T-helper 2 cell treated with Interferon-gamma antibody and Interleukin-4, amounts not matched to agents 5 μg/mL and 100 μg/mL, for 36 hours (primary cell): Measurements from ENCODE around the gene PTBP3.
A peak's percentile ranks its signal among the peaks of the same experiment; 100 is the strongest.

ENCODE experiments used
- DNase-seq: peaks from one replicate; pipeline ENCODE4 v3.0.0; 2021; ENCODE audit warnings: low spot score
- H3K27ac Mint-ChIP-seq: one replicate; pipeline ENCODE4 v1.8.0; 2021; ENCODE audit warnings: mild to moderate bottlenecking, mixed read lengths
- H3K27me3 Mint-ChIP-seq: one replicate; pipeline ENCODE4 v1.8.0; 2021; ENCODE audit warnings: low read depth, mixed read lengths
- H3K36me3 Mint-ChIP-seq: one replicate; pipeline ENCODE4 v1.8.0; 2021; ENCODE audit warnings: low read depth, mixed read lengths
- H3K4me1 Mint-ChIP-seq: one replicate; pipeline ENCODE4 v1.8.0; 2021; ENCODE audit warnings: low read depth, mixed read lengths
- H3K4me3 Mint-ChIP-seq: one replicate; pipeline ENCODE4 v1.8.0; 2022; ENCODE audit warnings: mild to moderate bottlenecking, moderate library complexity, mixed read lengths
- H3K9me3 Mint-ChIP-seq: one replicate; pipeline ENCODE4 v1.8.0; 2021; ENCODE audit warnings: mixed read lengths

The PTBP3 gene

GRCh38 chr9:112179816-112180215 lies 153.6 kb downstream of the PTBP3 start:
- Mint-ChIP-seq H3K4me3 (peak overlapping the region; percentile 18), H3K9me3 (peaks cover 8% of the 10 kb centered on the region), H3K27ac (no peak overlapping the region), H3K4me1 (peaks cover 59% of the 10 kb centered on the region), H3K27me3 (peaks cover 5% of the 10 kb centered on the region), H3K36me3 (peaks cover 8% of the 10 kb centered on the region)
- DNase-seq, result no peak

DNA sequence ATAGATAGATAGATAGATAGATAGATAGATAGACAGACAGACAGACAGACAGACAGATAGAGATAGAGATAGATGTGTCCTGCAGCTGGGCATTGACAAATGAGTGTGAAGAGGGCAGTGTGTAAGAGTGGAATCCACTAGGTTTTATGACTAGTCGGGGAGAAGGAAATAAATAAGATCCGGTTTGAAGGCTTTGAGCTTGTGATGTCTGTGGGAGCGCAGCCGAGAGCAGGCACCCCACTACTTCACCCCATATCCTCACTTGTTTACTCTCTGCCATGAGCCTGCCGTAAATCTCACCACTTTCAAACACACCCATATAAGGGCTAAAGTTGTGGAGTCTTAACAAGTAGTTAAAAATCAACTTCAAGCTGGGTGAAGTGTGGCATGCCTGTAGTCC lies 156.9 kb downstream of the PTBP3 start:
- H3K27me3 Mint-ChIP-seq, result peaks cover 2% of the 10 kb centered on the region
- peaks cover 4% of the 10 kb centered on the region for H3K9me3 Mint-ChIP-seq
- H3K27ac Mint-ChIP-seq, result peak overlapping the region; percentile 86
- H3K36me3 Mint-ChIP-seq, result peaks cover 28% of the 10 kb centered on the region
- no peak for DNase-seq
- H3K4me3 Mint-ChIP-seq, result peak overlapping the region; percentile 71
- peaks cover 74% of the 10 kb centered on the region for H3K4me1 Mint-ChIP-seq

DNA sequence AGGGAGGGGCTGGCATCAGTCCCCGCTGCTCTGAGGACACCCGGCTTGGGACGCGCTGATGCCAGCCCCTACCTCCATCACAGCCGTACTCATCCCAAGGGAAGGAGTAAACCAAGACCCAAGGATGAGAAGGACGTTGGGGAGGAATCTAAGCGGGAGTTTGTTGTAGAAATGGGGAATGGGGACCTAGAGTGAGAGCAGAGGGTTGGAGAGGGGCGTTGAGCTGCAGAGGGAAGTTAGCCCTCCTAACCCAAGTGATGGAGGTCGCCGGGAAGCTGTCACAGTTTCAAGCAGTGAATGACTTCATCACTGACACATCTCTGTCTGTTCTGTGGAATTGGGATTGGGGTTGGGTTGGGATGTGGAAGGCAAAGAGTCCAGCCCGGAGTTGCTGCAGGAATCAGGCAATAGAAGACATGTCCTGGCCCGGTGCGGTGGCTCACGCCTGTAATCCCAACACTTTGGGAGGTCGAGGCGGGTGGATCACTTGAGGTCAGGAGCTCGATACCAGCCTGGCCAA lies 157.6 kb downstream of the PTBP3 start:
- peak overlapping the region; percentile 87 for H3K27ac Mint-ChIP-seq
- DNase-seq, result no peak

GRCh38 chr9:112174965-112175795 lies 158.2 kb downstream of the PTBP3 start, which contains the start of gene SUSD1:
TSS of gene SUSD1 (minus strand) at chr9:112175297. CDS start at chr9:112175235, 62 bp downstream.
- H3K4me1 Mint-ChIP-seq, result peaks cover 68% of the 10 kb centered on the region
- H3K36me3 Mint-ChIP-seq, result peaks cover 35% of the 10 kb centered on the region
- peak; percentile 15 for DNase-seq
- peaks cover 4% of the 10 kb centered on the region for H3K9me3 Mint-ChIP-seq
- peaks cover 2% of the 10 kb centered on the region for H3K27me3 Mint-ChIP-seq
- H3K4me3 Mint-ChIP-seq, result peak within 1 kb of the TSS; percentile 92
- H3K27ac Mint-ChIP-seq, result peak within 1 kb of the TSS; percentile 97

More for the DNA sequence above, 157.6 kb downstream of the PTBP3 start:
- Mint-ChIP-seq H3K4me3 (peak overlapping the region; percentile 71), H3K9me3 (peaks cover 4% of the 10 kb centered on the region), H3K27me3 (peaks cover 2% of the 10 kb centered on the region), H3K4me1 (peaks cover 72% of the 10 kb centered on the region), H3K36me3 (peaks cover 32% of the 10 kb centered on the region)

GRCh38 chr9:112174222-112174964 lies 159.0 kb downstream of the PTBP3 start:
- Mint-ChIP-seq H3K36me3 (peaks cover 39% of the 10 kb centered on the region), H3K27ac (peak overlapping the region; percentile 97), H3K9me3 (peaks cover 4% of the 10 kb centered on the region), H3K4me1 (peaks cover 67% of the 10 kb centered on the region), H3K27me3 (peaks cover 2% of the 10 kb centered on the region), H3K4me3 (peak overlapping the region; percentile 92)
- peak; percentile 82 for DNase-seq

DNA sequence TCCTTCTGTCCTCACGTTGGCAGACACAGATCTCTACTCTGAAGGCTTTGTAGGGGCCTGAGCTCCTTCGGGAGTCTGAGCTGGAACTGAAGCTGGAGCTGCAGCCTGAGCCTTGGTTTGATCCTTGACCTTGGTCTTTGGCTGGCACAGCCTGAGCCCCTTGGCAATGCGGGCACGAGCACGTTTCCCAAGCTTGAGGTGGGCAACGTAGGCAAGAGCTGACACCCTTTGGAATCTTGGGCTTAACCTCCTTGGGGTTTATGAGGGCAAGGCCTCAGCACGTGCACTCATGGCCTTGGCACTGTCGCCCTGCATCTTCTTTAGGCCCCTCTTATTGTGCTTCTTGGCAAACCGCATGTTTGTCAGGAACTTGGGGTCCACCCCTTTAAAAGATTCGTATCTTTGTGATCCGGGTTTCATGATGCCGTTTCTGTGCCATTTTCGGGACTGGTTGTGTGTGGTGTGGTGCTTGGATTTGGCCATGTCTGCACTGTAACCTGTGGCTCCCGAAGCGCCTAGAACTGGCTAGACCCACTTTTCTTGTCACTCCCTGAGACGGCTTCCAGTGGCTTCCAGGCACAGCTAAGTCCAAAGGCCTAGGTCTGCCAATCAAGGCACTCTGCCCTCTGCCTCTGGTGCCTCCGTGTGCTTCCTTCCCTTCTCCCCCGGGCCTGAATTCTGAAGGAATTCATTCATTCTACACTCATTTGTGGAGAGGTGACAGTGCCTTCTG lies 159.8 kb downstream of the PTBP3 start:
- H3K4me3 Mint-ChIP-seq, result peak overlapping the region; percentile 92
- H3K27ac Mint-ChIP-seq, result peak overlapping the region; percentile 97
- H3K27me3 Mint-ChIP-seq, result peaks cover 2% of the 10 kb centered on the region
- H3K36me3 Mint-ChIP-seq, result peaks cover 44% of the 10 kb centered on the region
- peaks cover 74% of the 10 kb centered on the region for H3K4me1 Mint-ChIP-seq
- H3K9me3 Mint-ChIP-seq, result peaks cover 4% of the 10 kb centered on the region
- no peak for DNase-seq

DNA sequence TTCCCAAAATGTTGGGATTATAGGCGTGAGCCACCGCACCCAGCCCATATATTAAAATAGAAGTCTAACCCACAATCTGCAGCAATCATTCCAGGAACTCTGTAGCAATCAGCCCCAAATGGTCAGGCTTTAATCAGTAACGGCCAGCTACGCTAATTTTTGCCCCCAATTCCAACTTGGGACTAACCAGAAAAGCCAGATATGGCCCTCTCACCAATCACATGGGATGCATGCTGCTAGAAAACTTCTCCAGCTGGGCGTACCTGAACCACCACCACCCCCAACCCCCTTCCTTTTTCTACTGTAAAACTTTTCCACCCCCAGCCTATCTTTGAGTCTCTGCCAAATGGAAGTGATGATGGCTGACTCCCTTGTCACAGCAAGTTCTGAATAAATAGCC lies 162.5 kb downstream of the PTBP3 start:
- Mint-ChIP-seq H3K36me3 (peaks cover 49% of the 10 kb centered on the region), H3K4me1 (peaks cover 65% of the 10 kb centered on the region), H3K27ac (no peak overlapping the region), H3K27me3 (peaks cover 2% of the 10 kb centered on the region), H3K9me3 (peaks cover 4% of the 10 kb centered on the region), H3K4me3 (no peak overlapping the region)
- no peak for DNase-seq

- Mint-ChIP-seq H3K4me3 (no peak overlapping the region), H3K27ac (peak overlapping the region; percentile 28), H3K9me3 (peaks cover 4% of the 10 kb centered on the region), H3K4me1 (peaks cover 63% of the 10 kb centered on the region), H3K36me3 (peaks cover 46% of the 10 kb centered on the region), H3K27me3 (no peaks in the 10 kb centered on the region)
- no peak for DNase-seq
Measured at GRCh38 chr9:112170235-112170634, 163.2 kb downstream of the PTBP3 start.

- Mint-ChIP-seq H3K4me1 (peaks cover 61% of the 10 kb centered on the region), H3K9me3 (peaks cover 2% of the 10 kb centered on the region), H3K27ac (no peak overlapping the region), H3K36me3 (peaks cover 45% of the 10 kb centered on the region), H3K27me3 (no peaks in the 10 kb centered on the region), H3K4me3 (no peak overlapping the region)
- no peak for DNase-seq
Measured at GRCh38 chr9:112169368-112169767, 164.1 kb downstream of the PTBP3 start.

DNA sequence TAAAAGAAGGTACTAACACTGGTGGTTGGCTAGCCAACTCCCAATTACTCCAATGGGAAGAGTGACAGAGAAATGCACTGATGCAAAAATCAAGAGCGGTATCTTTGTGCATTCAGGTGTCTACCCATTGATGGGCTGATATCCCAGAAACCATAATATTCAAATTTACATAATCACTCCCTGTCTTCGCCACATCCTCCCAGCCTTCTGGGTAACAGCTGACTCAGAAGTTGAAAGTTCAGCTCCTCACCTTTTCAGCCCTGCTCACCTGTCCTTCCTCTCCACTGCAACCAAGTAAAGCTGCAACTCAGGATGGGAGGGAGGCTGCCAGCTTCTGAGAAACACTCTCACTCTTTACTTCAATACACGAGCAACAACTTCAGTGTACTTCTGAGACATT lies 165.2 kb downstream of the PTBP3 start:
- H3K4me1 Mint-ChIP-seq, result peaks cover 50% of the 10 kb centered on the region
- no peak overlapping the region for H3K4me3 Mint-ChIP-seq
- peaks cover 36% of the 10 kb centered on the region for H3K36me3 Mint-ChIP-seq
- no peak for DNase-seq
- H3K9me3 Mint-ChIP-seq, result no peaks in the 10 kb centered on the region
- no peaks in the 10 kb centered on the region for H3K27me3 Mint-ChIP-seq
- H3K27ac Mint-ChIP-seq, result peak overlapping the region; percentile 18
